Mesothelial cell of epicardium (in vitro differentiated cells): ENCODE measurements around the gene NCAPG2. TPM values are rescaled to one million over a fixed set of nuclear protein-coding genes. Genes with fewer than 3 reads are reported as not detected.

Source experiments
- DNase-seq, 2 experiments: peaks; one replicate each; pipeline ENCODE4 v3.0.0; 2021; ENCODE audit warnings: low spot score in 2 of 2; ENCODE audit not compliant: unreplicated experiment in 2 of 2
- H3K27ac Mint-ChIP-seq: 2 replicates; pipeline ENCODE4 v1.8.0; 2021; ENCODE audit warnings: mixed read lengths
- H3K27me3 Mint-ChIP-seq: 2 replicates; pipeline ENCODE4 v1.8.0; 2021; ENCODE audit warnings: low read depth, mixed read lengths
- H3K36me3 Mint-ChIP-seq: 2 replicates; pipeline ENCODE4 v1.8.0; 2021; ENCODE audit warnings: mixed read lengths
- H3K4me1 Mint-ChIP-seq: 2 replicates; pipeline ENCODE4 v1.8.0; 2021; ENCODE audit warnings: mixed read lengths
- H3K4me3 Mint-ChIP-seq: 2 replicates; pipeline ENCODE4 v1.8.0; 2021; ENCODE audit warnings: mild to moderate bottlenecking, moderate library complexity, mixed read lengths
- H3K9me3 Mint-ChIP-seq: 2 replicates; pipeline ENCODE4 v1.8.0; 2021; ENCODE audit warnings: mixed read lengths
- total RNA-seq: library from RNA; stranded (reverse); gene quantifications from 3 replicates; pipeline ENCODE4 v1.2.1, GENCODE V29; 2021
- TF ChIP-seq, protein P1 (sequence below): fragments of 200-600 bp; sonication (generic); IDR thresholded peaks from one replicate; pipeline ENCODE4 v1.5.0; 2021; ENCODE audit warnings: antibody characterized with exemption; ENCODE audit not compliant: unreplicated experiment

Gene NCAPG2
- total RNA-seq, 1 donor from 2014 or later = 22.5 TPM

GRCh38 chr7:158609313-158609974, 95.2 kb downstream of the NCAPG2 start:
- no peaks in the 10 kb centered on the region for H3K4me1 Mint-ChIP-seq
- peaks cover 4% of the 10 kb centered on the region for H3K36me3 Mint-ChIP-seq
- TF ChIP-seq, protein P1, sequence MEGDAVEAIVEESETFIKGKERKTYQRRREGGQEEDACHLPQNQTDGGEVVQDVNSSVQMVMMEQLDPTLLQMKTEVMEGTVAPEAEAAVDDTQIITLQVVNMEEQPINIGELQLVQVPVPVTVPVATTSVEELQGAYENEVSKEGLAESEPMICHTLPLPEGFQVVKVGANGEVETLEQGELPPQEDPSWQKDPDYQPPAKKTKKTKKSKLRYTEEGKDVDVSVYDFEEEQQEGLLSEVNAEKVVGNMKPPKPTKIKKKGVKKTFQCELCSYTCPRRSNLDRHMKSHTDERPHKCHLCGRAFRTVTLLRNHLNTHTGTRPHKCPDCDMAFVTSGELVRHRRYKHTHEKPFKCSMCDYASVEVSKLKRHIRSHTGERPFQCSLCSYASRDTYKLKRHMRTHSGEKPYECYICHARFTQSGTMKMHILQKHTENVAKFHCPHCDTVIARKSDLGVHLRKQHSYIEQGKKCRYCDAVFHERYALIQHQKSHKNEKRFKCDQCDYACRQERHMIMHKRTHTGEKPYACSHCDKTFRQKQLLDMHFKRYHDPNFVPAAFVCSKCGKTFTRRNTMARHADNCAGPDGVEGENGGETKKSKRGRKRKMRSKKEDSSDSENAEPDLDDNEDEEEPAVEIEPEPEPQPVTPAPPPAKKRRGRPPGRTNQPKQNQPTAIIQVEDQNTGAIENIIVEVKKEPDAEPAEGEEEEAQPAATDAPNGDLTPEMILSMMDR = no peak
- H3K27me3 Mint-ChIP-seq = no peaks in the 10 kb centered on the region
- no peaks in the 10 kb centered on the region for H3K9me3 Mint-ChIP-seq
- DNase-seq = no peak
- no peak overlapping the region for H3K4me3 Mint-ChIP-seq
- no peak overlapping the region for H3K27ac Mint-ChIP-seq

DNA sequence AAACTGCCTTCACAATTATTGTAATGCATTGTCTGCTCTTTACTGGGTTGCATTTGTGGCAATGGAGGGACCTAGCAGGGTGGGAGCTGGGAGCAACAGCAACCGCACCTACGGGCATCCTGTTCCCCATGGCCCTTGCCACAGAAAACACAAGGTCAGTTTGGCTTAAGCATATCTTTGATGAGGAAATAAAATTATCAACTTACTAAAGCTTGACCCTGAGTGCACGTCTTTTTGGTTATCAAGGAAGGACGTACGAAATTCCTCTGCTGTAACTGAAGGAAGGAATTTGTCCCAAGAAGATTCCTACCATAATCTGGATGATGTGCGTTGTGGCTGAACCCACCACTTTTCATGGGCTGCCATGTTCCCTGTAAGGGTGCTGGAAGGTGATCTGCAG, 97.0 kb downstream of the NCAPG2 start:
- TF ChIP-seq, protein P1 = no peak
- Mint-ChIP-seq H3K36me3 (peaks cover 4% of the 10 kb centered on the region), H3K9me3 (no peaks in the 10 kb centered on the region), H3K27ac (no peak overlapping the region), H3K4me3 (no peak overlapping the region), H3K27me3 (no peaks in the 10 kb centered on the region), H3K4me1 (no peaks in the 10 kb centered on the region)
- DNase-seq = no peak

DNA sequence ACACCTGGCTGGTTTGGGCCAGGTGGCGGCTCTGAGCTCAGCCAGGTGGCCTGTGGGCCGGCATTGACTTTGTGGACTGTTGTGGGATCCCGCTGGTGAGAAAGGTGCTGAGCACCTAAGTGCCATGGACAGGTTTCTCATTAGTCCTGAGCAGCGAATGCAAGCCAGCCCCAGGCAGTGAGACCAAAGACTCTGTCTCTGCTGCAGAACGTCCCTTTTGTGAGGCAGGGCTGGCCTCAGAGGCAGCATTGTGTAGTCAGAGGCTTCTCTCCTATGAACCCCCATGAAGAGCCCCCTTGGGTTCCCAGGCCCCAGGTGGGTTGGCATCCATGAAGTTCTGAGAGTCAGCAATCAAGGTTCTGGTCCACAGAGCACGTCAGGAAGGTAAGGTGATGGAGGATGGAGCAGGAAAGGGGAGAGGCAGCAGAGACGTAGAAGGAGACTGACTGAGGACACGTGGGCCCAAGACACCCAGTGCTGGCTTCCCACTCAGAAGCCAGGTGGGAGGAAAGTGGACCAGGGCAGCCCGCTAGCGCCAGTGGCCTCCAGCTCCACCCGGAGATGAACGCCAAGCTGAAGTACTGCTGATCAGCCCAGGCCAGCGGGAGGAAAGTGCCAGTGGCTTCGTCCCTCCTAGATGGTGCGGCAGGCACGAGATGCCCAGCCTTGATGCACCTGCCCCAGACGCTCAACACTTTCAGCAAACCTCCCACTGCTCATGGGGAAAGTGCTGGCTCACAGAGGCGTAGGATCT, 97.8 kb downstream of the NCAPG2 start:
- no peak overlapping the region for H3K4me3 Mint-ChIP-seq
- TF ChIP-seq, protein P1 = no peak
- H3K36me3 Mint-ChIP-seq = peaks cover 4% of the 10 kb centered on the region
- H3K9me3 Mint-ChIP-seq = no peaks in the 10 kb centered on the region
- no peaks in the 10 kb centered on the region for H3K4me1 Mint-ChIP-seq
- DNase-seq = no peak
- no peak overlapping the region for H3K27ac Mint-ChIP-seq
- H3K27me3 Mint-ChIP-seq = no peaks in the 10 kb centered on the region

- Mint-ChIP-seq H3K4me1 (no peaks in the 10 kb centered on the region), H3K36me3 (peaks cover 4% of the 10 kb centered on the region), H3K4me3 (no peak overlapping the region), H3K9me3 (no peaks in the 10 kb centered on the region), H3K27ac (no peak overlapping the region), H3K27me3 (no peaks in the 10 kb centered on the region)
- DNase-seq = no peak
- TF ChIP-seq, protein P1 = no peak
These were observed 98.5 kb downstream of the NCAPG2 start for GRCh38 chr7:158606129-158606528.

- peaks cover 4% of the 10 kb centered on the region for H3K36me3 Mint-ChIP-seq
- H3K4me1 Mint-ChIP-seq = no peaks in the 10 kb centered on the region
- H3K27ac Mint-ChIP-seq = no peak overlapping the region
- no peak overlapping the region for H3K4me3 Mint-ChIP-seq
- no peaks in the 10 kb centered on the region for H3K27me3 Mint-ChIP-seq
- no peak for DNase-seq
- TF ChIP-seq, protein P1 = no peak
- no peaks in the 10 kb centered on the region for H3K9me3 Mint-ChIP-seq
These were observed 100.5 kb downstream of the NCAPG2 start for GRCh38 chr7:158603773-158604755.
